T-cell (primary cell): ENCODE data around the gene PDE8B. TPM values are rescaled to one million over a fixed set of nuclear protein-coding genes. Genes with fewer than 3 reads are reported as not detected.

Experiments used
- ATAC-seq, 4 experiments: fragments of 200-7000 bp in 3 of 4; fragments of 150-1000 bp in 1 of 4; cut with Tn5 transposase; replicated peaks in 1 of 4; 1 replicate in 3 of 4; 2 replicates in 1 of 4; pipeline ENCODE4 v1.10.0; 2021; ENCODE audit warnings: moderate library complexity in 3 of 4, mild to moderate bottlenecking in 2 of 4, moderate number of reproducible peaks in 1 of 4
- CTCF ChIA-PET, 2 donors: fragments of 300-600 bp; sonication (Branson Sonifier 250); formaldehyde crosslinking; loops; one replicate each; lab custom pipeline; 2022; ENCODE audit warnings: antibody characterized with exemption in 2 of 2; lab: Charles Lee
- POLR2A ChIA-PET, 2 donors: fragments of 300-600 bp; sonication (Branson Sonifier 250); formaldehyde crosslinking; loops; one replicate each; lab custom pipeline; 2022; ENCODE audit warnings: antibody characterized with exemption in 2 of 2; lab: Charles Lee
- DNase-seq, 35 experiments: peaks; one replicate each; pipeline versions ENCODE4 v3.0.0 to v3.0.0-alpha.2; 2013 to 2023
- H3K27ac ChIP-seq: one replicate; pipeline ENCODE4 v1.5.1; 2013; ENCODE audit warnings: low read length
- H3K27me3 ChIP-seq, 2 experiments: replicated peaks in 1 of 2; 1 replicate in 1 of 2; 2 replicates in 1 of 2; pipeline versions ENCODE4 v1.6.1 to v1.7.0; 2013; ENCODE audit warnings: low read length in 1 of 2, mixed read lengths in 1 of 2; ENCODE audit not compliant: control insufficient read depth in 2 of 2, insufficient read depth in 2 of 2; ENCODE audit errors: extremely low read depth in 1 of 2
- H3K36me3 ChIP-seq, 2 donors: 1 replicate in 1 of 2; 2 replicates in 1 of 2; pipeline versions ENCODE4 v1.6.1 to v1.7.0; 2013; ENCODE audit warnings: low read length in 1 of 2; ENCODE audit not compliant: control insufficient read depth in 2 of 2, insufficient read depth in 1 of 2; ENCODE audit errors: extremely low read depth in 1 of 2
- H3K4me1 ChIP-seq, 2 experiments: 1 replicate in 1 of 2; 2 replicates in 1 of 2; pipeline versions ENCODE4 v1.6.1 to v1.7.0; 2013; ENCODE audit warnings: low read length in 2 of 2, mixed read lengths in 1 of 2; ENCODE audit not compliant: insufficient read depth in 2 of 2, control insufficient read depth in 1 of 2; ENCODE audit errors: extremely low read depth in 1 of 2
- H3K4me3 ChIP-seq, 2 donors: 1 replicate in 1 of 2; 2 replicates in 1 of 2; pipeline versions ENCODE4 v1.5.1 to v1.7.0; 2013; ENCODE audit warnings: mild to moderate bottlenecking in 2 of 2, low read length in 1 of 2, moderate library complexity in 1 of 2; ENCODE audit not compliant: control insufficient read depth in 1 of 2; ENCODE audit errors: extremely low read depth in 1 of 2
- H3K9me3 ChIP-seq: 2 replicates; pipeline ENCODE4 v1.7.0; 2013
- H3K27ac Mint-ChIP-seq, 2 donors: one replicate each; pipeline ENCODE4 v1.8.0; 2020 to 2021; ENCODE audit warnings: mild to moderate bottlenecking in 2 of 2, mixed read lengths in 2 of 2
- H3K27me3 Mint-ChIP-seq, 2 donors: one replicate each; pipeline ENCODE4 v1.8.0; 2021 to 2022; ENCODE audit warnings: mixed read lengths in 2 of 2
- H3K36me3 Mint-ChIP-seq: one replicate; pipeline ENCODE4 v1.8.0; 2021; ENCODE audit warnings: mixed read lengths
- H3K4me1 Mint-ChIP-seq, 3 donors: one replicate each; pipeline ENCODE4 v1.8.0; 2020 to 2022; ENCODE audit warnings: mixed read lengths in 3 of 3, mild to moderate bottlenecking in 1 of 3
- H3K4me3 Mint-ChIP-seq, 3 donors: one replicate each; pipeline ENCODE4 v1.8.0; 2020 to 2022; ENCODE audit warnings: mild to moderate bottlenecking in 3 of 3, mixed read lengths in 3 of 3, moderate library complexity in 3 of 3
- H3K9me3 Mint-ChIP-seq, 3 donors: one replicate each; pipeline ENCODE4 v1.8.0; 2020 to 2022; ENCODE audit warnings: mixed read lengths in 3 of 3
- WGBS: methylation state at CpG from one replicate; pipeline ENCODE4 v1.1.5; 2013; ENCODE audit warnings: missing lambda C conversion rate; ENCODE audit not compliant: insufficient coverage; 5-methylcytosine and 5-hydroxymethylcytosine counted together
- total RNA-seq, 35 experiments: library from RNA in 6 of 35; stranded (reverse) in 6 of 35; fragments of 120-200 nt in 1 of 35; gene quantifications; one replicate each; pipeline versions ENCODE4 v1.2.1 to v1.2.4 and lab custom pipeline; 2013 to 2026

PDE8B gene
- total RNA-seq, 5 donors from 2014 or later (not counting 1 experiment from before 2014, with no cell fraction given) = 0.15 to 0.66 (median 0.23) TPM; not detected in 2

- POLR2A ChIA-PET = no interaction called here
- Mint-ChIP-seq H3K9me3 (no peaks in the 10 kb centered on the region), H3K4me3 (no peak overlapping the region), H3K4me1 (no peaks in the 10 kb centered on the region), H3K27ac (no peak overlapping the region), H3K27me3 (no peaks in the 10 kb centered on the region), H3K36me3 (peaks cover 2% of the 10 kb centered on the region)
- Histone ChIP-seq H3K4me1 (no peaks in the 10 kb centered on the region), H3K27ac (no peak overlapping the region), H3K27me3 (peaks cover 0 to 6% of the 10 kb centered on the region in 2 experiments), H3K36me3 (no peaks in the 10 kb centered on the region), H3K9me3 (no peaks in the 10 kb centered on the region), H3K4me3 (no peak overlapping the region)
- ATAC-seq (no peak), DNase-seq (no peak)
- CTCF ChIA-PET = interaction anchor here in 1 of 2 donors (0.6 kb wide), 1 partner anchor 29 kb away, joined by 3 read pairs; no protein-coding TSS in a partner anchor
- WGBS = no CpG with 5 or more reads among the region's 1 CpG
These were observed 185.5 kb downstream of the PDE8B start for GRCh38 chr5:77396017-77396416.

DNA sequence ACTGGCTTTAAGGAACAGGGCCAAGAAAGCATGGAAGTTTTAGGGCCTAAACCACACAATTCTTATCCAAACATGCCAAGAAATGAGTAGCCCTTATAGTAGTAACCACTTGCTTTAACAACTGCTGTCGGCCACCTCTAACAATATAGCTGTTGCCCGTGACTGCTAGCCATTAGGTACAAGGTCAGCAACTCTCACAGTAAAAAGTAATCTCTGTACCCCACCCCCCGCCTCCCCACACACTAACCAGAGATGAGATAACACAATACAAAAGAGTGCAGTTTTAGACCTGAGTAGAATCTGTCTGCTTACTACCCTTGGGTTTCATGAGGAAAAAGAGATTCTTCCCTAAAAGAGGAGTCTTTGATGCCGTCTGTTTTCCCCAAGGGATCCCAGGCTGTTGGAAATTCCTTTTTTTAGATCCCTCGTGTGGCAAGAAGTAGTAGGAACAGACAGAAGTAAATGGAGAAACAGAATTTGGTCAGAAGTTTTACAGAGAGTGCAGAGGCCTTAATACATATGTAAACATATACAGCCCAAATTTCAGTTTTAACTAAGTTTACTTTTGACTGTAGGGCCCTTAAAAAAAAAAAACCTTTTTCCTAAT, 187.3 kb downstream of the PDE8B start:
- no peak overlapping the region for H3K27ac Mint-ChIP-seq
- Histone ChIP-seq H3K27ac (no peak overlapping the region), H3K36me3 (no peaks in the 10 kb centered on the region), H3K27me3 (no peaks in the 10 kb centered on the region), H3K4me1 (no peaks in the 10 kb centered on the region), H3K9me3 (no peaks in the 10 kb centered on the region), H3K4me3 (no peak overlapping the region)
- H3K9me3 Mint-ChIP-seq = no peaks in the 10 kb centered on the region
- no peaks in the 10 kb centered on the region for H3K4me1 Mint-ChIP-seq
- no peak overlapping the region for H3K4me3 Mint-ChIP-seq
- 100% methylated on average over 1 of the region's 5 CpGs for WGBS
- H3K27me3 Mint-ChIP-seq = no peaks in the 10 kb centered on the region
- DNase-seq = no peak
- ChIA-PET CTCF (no interaction called here), POLR2A (no interaction called here)
- no peak for ATAC-seq
- H3K36me3 Mint-ChIP-seq = peaks cover 2% of the 10 kb centered on the region

DNA sequence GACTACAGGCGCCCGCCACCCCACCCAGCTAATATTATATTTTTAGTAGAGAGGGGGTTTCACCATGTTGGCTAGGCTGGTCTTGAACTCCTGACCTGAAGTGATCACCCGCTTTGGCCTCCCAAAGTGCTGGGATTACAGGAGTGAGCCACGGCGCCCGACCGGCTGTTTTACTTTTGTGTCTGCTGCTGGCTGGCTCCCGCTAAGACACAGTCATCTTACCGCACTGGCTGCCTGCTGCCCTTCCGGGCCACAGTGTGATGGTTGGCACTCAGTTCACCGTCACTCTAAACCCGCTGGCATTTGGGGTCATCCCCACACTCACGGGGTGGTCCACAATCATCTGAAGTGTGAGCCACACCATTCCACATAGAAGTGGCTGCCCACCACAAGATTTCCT, 188.0 kb downstream of the PDE8B start:
- no peaks in the 10 kb centered on the region for H3K27me3 Mint-ChIP-seq
- no peaks in the 10 kb centered on the region for H3K9me3 ChIP-seq
- H3K4me3 ChIP-seq = no peak overlapping the region
- no peak overlapping the region for H3K4me3 Mint-ChIP-seq
- CTCF ChIA-PET = no interaction called here
- POLR2A ChIA-PET = no interaction called here
- H3K27ac ChIP-seq = no peak overlapping the region
- no peaks in the 10 kb centered on the region for H3K4me1 ChIP-seq
- H3K27me3 ChIP-seq = no peaks in the 10 kb centered on the region
- no peaks in the 10 kb centered on the region for H3K9me3 Mint-ChIP-seq
- 95% methylated on average over 11 of the region's 13 CpGs for WGBS
- ATAC-seq (no peak), DNase-seq (no peak)
- H3K4me1 Mint-ChIP-seq = no peaks in the 10 kb centered on the region
- peaks cover 2% of the 10 kb centered on the region for H3K36me3 Mint-ChIP-seq
- no peak overlapping the region for H3K27ac Mint-ChIP-seq
- H3K36me3 ChIP-seq = no peaks in the 10 kb centered on the region

DNA sequence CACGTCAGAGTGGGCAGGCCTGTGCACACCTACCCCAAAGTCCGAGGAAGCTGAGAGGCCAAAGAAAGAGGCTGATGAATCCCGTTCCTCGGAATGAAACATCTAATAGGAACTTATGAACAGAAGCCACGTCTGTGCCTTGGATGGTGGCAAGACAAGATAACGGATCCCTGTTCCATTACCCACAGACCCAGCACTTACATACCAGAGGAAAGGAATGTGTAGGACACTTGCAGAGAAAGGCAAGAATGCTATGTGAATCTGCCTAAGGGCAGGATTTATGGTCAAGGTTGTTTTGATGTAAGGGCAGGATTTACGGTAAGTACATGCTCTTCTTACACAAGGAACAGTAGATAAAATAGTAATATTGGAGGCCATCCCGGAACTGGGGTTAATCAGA, 188.4 kb downstream of the PDE8B start:
- Mint-ChIP-seq H3K36me3 (peaks cover 2% of the 10 kb centered on the region), H3K4me1 (no peaks in the 10 kb centered on the region), H3K27me3 (no peaks in the 10 kb centered on the region), H3K4me3 (no peak overlapping the region), H3K27ac (no peak overlapping the region), H3K9me3 (no peaks in the 10 kb centered on the region)
- no peaks in the 10 kb centered on the region for H3K27me3 ChIP-seq
- no peak overlapping the region for H3K27ac ChIP-seq
- H3K36me3 ChIP-seq = no peaks in the 10 kb centered on the region
- H3K4me3 ChIP-seq = no peak overlapping the region
- H3K4me1 ChIP-seq = no peaks in the 10 kb centered on the region
- H3K9me3 ChIP-seq = no peaks in the 10 kb centered on the region
- DNase-seq (no peak), ATAC-seq (no peak)
- WGBS = 75% methylated on average over 1 of the region's 8 CpGs
- CTCF ChIA-PET = no interaction called here
- POLR2A ChIA-PET = no interaction called here

GRCh38 chr5:77400645-77401044, 190.2 kb downstream of the PDE8B start:
- no peaks in the 10 kb centered on the region for H3K4me1 ChIP-seq
- no peaks in the 10 kb centered on the region for H3K9me3 ChIP-seq
- no peak for DNase-seq
- H3K4me3 Mint-ChIP-seq = no peak overlapping the region
- no peaks in the 10 kb centered on the region for H3K9me3 Mint-ChIP-seq
- no peak overlapping the region for H3K27ac Mint-ChIP-seq
- no peaks in the 10 kb centered on the region for H3K27me3 ChIP-seq
- H3K27me3 Mint-ChIP-seq = peaks cover 0 to 3% of the 10 kb centered on the region in 2 donors
- H3K4me3 ChIP-seq = no peak overlapping the region
- WGBS = no CpG with 5 or more reads among the region's 1 CpG
- ChIA-PET POLR2A (no interaction called here), CTCF (no interaction called here)
- H3K36me3 ChIP-seq = no peaks in the 10 kb centered on the region
- H3K36me3 Mint-ChIP-seq = peaks cover 2% of the 10 kb centered on the region
- ATAC-seq = no peak
- H3K4me1 Mint-ChIP-seq = no peaks in the 10 kb centered on the region
- H3K27ac ChIP-seq = no peak overlapping the region

DNA sequence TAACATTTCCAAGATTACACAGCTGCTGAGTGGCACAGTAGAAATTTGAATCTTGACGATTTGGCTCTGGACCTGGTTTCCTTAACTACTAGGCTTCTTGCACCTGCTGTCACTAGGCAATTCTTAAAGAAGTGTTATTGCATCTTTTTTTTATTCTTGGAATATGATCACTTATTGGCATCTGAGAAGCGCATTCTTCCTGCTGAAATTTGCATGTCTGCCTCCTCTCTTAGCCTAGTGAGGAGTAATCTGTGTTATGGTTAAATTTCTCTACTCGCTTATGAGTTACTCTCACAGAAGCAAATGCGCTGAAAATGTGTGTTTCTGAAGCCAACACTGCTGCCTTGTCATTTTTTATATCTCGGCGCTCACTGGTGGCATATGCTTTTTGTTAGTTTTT, 192.3 kb downstream of the PDE8B start:
- H3K4me3 ChIP-seq = no peak overlapping the region
- no peaks in the 10 kb centered on the region for H3K36me3 ChIP-seq
- H3K9me3 ChIP-seq = no peaks in the 10 kb centered on the region
- peaks cover 0 to 6% of the 10 kb centered on the region in 2 experiments for H3K27me3 ChIP-seq
- 100% methylated on average over 3 of the region's 6 CpGs for WGBS
- peaks cover 2% of the 10 kb centered on the region for H3K36me3 Mint-ChIP-seq
- H3K4me1 ChIP-seq = no peaks in the 10 kb centered on the region
- DNase-seq (no peak), ATAC-seq (no peak)
- ChIA-PET CTCF (no interaction called here), POLR2A (interaction anchor here in 1 of 2 donors (0.6 kb wide), 1 partner anchor 11 kb away, joined by 4 read pairs; no protein-coding TSS in a partner anchor)
- no peak overlapping the region for H3K4me3 Mint-ChIP-seq
- H3K4me1 Mint-ChIP-seq = no peaks in the 10 kb centered on the region
- no peak overlapping the region for H3K27ac Mint-ChIP-seq
- H3K27ac ChIP-seq = no peak overlapping the region
- no peaks in the 10 kb centered on the region for H3K9me3 Mint-ChIP-seq
- H3K27me3 Mint-ChIP-seq = peaks cover 2 to 3% of the 10 kb centered on the region in 2 donors
